ENCODE data around the gene DHRS7.

The DHRS7 gene, protein sequence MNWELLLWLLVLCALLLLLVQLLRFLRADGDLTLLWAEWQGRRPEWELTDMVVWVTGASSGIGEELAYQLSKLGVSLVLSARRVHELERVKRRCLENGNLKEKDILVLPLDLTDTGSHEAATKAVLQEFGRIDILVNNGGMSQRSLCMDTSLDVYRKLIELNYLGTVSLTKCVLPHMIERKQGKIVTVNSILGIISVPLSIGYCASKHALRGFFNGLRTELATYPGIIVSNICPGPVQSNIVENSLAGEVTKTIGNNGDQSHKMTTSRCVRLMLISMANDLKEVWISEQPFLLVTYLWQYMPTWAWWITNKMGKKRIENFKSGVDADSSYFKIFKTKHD

DNA sequence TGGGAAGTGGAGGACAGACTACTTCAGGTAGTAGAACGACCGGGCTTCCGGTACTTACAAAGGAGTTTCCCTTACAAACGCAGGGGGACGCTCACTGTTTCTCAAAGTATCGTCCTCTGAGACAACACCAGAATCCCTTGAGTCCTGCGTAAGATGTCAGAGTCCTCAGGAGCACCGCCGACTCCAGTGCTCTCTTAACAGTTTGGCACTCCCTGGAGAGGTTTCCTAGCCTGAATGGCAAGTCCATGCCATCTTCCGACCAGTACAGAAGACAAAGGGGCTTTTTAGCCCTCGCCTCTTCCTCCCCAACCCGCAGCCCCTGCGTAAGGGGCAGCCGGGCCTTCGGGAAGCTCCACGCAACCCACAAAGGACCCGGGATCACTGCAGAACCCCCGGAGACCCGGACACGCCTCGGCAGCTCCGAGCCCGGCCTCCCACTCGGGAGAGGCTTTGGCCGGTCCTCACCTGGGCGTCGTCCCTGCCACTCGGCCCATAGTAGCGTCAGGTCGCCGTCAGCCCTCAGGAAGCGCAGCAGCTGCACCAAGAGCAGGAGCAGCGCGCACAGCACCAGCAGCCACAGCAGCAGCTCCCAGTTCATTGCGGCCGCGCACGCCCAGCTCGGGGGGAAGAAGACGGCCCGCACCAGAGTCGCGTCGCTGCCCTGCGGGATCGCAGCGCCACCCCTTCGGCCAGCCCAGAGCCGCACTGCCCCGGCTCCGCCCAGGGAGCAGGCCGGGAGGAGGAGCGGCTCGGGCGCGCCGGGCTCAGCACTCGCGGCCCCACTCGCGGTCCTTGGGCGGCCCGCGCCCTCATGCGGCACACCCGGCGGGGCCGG, at the start of gene DHRS7:
TSS of gene DHRS7 (minus strand) at position 687 of the 835 bp plus-strand sequence. CDS start at position 598, 89 bp downstream.
- H3K27me3 ChIP-seq = no peaks in the 10 kb centered on the region
- peak within 1 kb of the TSS; percentile 88 to 97 (median 95) for H3K9ac ChIP-seq
- H4K20me1 ChIP-seq = no peaks in the 10 kb centered on the region; a peak in 1 of 22 replicates
- H3K4me3 ChIP-seq = peak within 1 kb of the TSS; percentile 78 to 96 (median 88)
- TF ChIP-seq Cebpa-rat (IDR thresholded peaks at IDR 0.05) = no peak
- H3K4me2 ChIP-seq = peak within 1 kb of the TSS; percentile 64 to 90 (median 78)
- H3K27ac ChIP-seq = peak within 1 kb of the TSS; percentile 85 to 97 (median 93)
- H3K4me1 ChIP-seq = peaks cover 22 to 50% (median 34%) of the 10 kb centered on the region in 10 experiments
- H3K36me3 ChIP-seq = peaks cover 0 to 28% (median 10%) of the 10 kb centered on the region in 11 experiments; a peak in 14 of 22 replicates
- no peaks in the 10 kb centered on the region for H3K9me3 ChIP-seq (replicated peaks in 1 of 11)

DNA sequence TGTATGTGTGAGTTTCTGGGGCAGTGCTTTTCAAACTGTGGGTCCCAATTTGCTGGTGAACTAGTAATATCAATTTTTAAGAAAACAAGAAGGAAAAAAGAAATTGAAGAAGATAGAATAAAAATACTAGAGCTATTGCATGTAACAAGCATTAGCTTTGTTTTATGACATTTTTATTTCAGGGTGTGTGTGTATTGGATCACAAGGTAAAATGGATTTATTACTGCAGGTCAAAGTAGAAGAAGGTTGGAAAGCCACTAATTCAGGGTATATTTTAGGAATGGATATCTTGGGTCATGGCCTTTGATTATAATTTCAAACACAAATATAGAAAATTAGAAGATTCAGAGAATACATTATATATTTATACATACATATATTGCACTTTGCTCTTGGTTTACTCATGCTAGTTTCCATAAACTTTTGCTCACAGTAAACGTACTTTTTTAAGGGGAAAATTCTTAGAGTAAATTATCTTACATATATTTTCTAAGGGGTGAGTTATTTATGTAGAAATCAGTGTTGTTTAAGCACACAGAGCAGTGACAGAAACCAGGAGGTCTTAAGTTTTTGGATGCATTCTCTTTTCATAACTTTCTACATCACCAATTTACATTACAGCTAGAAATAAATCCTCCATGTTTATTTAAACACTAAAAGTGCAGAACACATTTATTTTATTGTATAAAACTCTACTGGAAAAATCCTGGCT, 49.4 kb upstream of the DHRS7 start:
- no peak overlapping the region for H3K27ac ChIP-seq
- H3K4me2 ChIP-seq = no peak overlapping the region
- no peaks in the 10 kb centered on the region for H4K20me1 ChIP-seq
- no peaks in the 10 kb centered on the region; a peak in 1 of 20 replicates for H3K4me1 ChIP-seq
- no peaks in the 10 kb centered on the region for H3K9me3 ChIP-seq (replicated peaks in 1 of 11)
- H3K9ac ChIP-seq = no peak overlapping the region
- no peaks in the 10 kb centered on the region for H3K36me3 ChIP-seq
- no peaks in the 10 kb centered on the region for H3K27me3 ChIP-seq
- H3K4me3 ChIP-seq = no peak overlapping the region
- no peak for TF ChIP-seq Cebpa-rat (IDR thresholded peaks at IDR 0.05)

DNA sequence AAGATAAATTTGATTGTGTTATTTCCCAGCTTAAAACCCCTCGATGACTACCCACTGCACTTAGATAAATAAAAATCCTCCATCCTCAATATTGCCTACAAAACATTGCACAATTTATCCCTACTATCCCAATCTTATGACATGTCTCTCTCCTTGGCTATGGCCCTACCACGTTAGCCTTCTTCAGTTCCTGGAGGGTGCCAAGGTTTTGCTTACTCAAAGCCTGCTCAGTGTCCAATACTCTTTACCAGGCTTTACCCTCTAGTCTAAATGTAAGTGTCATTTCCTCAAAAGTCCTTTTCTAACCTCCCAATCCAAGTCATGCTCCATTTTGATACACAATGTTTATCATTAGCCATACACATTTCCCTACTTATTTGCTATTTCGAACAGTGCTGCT, 48.8 kb upstream of the DHRS7 start:
- no peak for TF ChIP-seq Cebpa-rat (IDR thresholded peaks at IDR 0.05)
- Histone ChIP-seq H3K4me3 (no peak overlapping the region), H3K4me1 (no peaks in the 10 kb centered on the region; a peak in 1 of 20 replicates), H3K9me3 (replicated peaks in 1 of 11) (no peaks in the 10 kb centered on the region), H3K36me3 (no peaks in the 10 kb centered on the region), H3K9ac (no peak overlapping the region), H3K27ac (no peak overlapping the region), H3K27me3 (no peaks in the 10 kb centered on the region), H4K20me1 (no peaks in the 10 kb centered on the region), H3K4me2 (no peak overlapping the region)

DNA sequence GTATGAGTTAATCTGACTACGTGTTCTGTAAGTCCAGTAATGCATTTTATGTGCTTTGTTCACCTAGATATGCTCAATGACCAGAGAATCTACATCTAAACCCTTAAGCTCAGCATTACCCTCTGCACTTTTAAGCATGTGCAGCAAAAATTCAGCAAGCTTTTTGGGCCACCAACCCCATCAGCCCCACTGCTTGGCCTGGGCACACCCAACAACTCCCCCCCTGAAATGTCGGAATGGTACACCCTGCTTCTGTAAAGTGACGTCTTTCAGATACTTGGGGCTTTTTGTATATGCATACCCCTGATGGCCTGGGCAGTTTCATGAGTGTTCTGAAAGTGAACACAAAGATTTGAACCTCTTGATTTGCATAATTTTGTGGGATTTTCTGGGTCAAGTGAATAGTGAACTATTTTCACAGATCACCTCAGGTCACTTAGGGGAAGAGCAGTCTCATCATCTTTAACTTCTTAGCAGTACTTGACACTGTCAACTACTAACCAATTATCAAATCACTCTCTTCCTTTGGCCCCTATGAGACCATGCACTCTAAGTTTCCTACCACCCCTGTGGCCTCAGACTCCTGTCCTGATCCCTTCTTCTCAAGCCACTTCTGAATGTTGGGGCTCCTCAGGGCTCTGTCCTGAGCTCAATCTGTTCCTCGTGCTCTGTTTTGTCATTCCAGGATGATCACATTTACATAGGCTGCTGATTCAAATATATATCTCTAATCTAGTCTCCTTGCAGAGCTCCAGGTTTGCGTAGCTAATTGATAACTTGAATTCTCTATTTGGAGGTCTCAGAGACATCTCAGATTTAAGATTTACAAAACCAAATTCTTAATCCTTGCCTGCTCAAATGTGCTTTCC, 47.5 kb upstream of the DHRS7 start:
- no peaks in the 10 kb centered on the region for H4K20me1 ChIP-seq
- no peak overlapping the region for H3K4me3 ChIP-seq
- no peaks in the 10 kb centered on the region; a peak in 1 of 20 replicates for H3K4me1 ChIP-seq
- H3K9me3 ChIP-seq (replicated peaks in 1 of 11) = no peaks in the 10 kb centered on the region
- no peak overlapping the region for H3K27ac ChIP-seq
- TF ChIP-seq Cebpa-rat (IDR thresholded peaks at IDR 0.05) = no peak
- H3K36me3 ChIP-seq = no peaks in the 10 kb centered on the region
- H3K4me2 ChIP-seq = no peak overlapping the region
- H3K9ac ChIP-seq = no peak overlapping the region
- H3K27me3 ChIP-seq = no peaks in the 10 kb centered on the region

DNA sequence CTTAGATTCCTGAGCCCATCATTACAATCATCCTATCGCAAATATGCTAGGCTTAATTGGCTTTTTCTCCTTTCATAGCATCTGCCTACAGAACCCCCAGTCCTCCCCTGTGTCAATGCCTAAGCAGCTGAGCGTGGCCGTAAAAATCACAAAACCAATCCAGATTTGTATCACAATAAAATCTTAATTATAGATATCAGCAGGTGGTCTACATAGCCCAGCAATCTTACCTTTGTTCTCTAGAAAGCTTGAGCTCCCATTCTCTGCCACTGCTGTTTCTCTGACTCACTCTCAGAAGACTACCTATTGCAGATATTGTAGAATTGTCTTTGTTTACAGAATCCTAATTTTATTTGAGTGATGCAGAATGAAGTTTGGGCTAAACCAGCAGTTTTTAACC, 46.0 kb upstream of the DHRS7 start:
- TF ChIP-seq Cebpa-rat (IDR thresholded peaks at IDR 0.05) = no peak

DNA sequence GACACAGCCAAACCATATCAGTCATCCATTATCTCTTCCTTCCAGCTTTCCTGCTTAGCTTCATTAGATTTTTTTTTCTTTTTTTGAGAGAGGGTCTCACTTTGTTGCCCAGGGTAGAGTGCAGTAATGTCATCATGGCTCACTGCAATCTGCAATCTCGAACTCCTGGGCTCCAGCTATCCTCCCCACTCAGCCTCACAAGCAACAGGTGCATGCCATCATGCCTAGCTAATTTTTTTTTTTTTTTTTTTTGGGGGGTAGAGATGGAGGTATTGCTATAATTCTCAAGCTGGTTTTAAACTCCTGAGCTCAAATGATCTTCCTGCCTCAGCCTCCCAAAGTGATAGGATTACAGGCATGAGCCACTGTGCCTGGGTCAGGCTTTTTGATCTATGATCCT, 45.5 kb upstream of the DHRS7 start:
- Histone ChIP-seq H3K36me3 (no peaks in the 10 kb centered on the region), H3K9ac (no peak overlapping the region), H3K27me3 (no peaks in the 10 kb centered on the region), H3K27ac (no peak overlapping the region), H4K20me1 (no peaks in the 10 kb centered on the region), H3K4me2 (no peak overlapping the region), H3K4me1 (no peaks in the 10 kb centered on the region), H3K9me3 (replicated peaks in 1 of 11) (no peaks in the 10 kb centered on the region), H3K4me3 (no peak overlapping the region)
- TF ChIP-seq Cebpa-rat (IDR thresholded peaks at IDR 0.05) = no peak

More for the DNA sequence above, 46.0 kb upstream of the DHRS7 start:
- Histone ChIP-seq H3K27me3 (no peaks in the 10 kb centered on the region), H3K27ac (no peak overlapping the region), H3K36me3 (no peaks in the 10 kb centered on the region), H3K9me3 (replicated peaks in 1 of 11) (no peaks in the 10 kb centered on the region), H3K4me1 (no peaks in the 10 kb centered on the region), H3K4me2 (no peak overlapping the region), H3K9ac (no peak overlapping the region), H3K4me3 (no peak overlapping the region), H4K20me1 (no peaks in the 10 kb centered on the region)

DNA sequence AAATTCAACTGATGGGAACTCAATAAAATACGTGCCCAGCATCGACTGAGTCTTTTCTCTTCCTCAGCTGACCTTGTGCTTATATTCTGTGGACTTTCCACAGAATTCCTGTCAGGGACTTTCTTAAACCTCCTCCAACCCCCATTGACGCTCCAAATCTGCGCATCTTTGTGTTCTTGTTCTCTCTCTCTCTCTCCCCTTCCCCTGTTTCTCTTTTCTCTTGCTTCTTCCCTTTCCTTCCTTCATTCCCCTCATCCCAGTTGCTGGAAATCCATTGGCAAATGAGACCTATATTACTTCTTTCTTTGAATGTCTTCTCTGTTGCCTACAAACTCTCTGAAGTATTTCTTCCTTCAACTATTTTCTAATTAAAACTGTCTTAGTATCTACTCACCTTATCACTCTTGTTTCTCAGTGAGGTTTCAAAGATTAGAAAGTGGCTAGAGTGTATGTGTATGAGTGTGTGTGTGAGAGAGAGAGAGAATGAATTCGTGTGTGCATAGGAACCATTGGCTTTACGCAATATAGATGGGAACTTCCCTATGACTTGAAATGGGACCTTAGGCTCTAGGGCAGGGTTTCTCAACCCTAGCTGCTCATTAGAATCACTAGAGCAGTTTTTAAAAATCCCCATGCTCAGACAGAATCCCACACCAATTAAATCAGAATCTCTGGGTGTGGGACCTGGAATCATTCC, 41.8 kb upstream of the DHRS7 start:
- no peak for TF ChIP-seq Cebpa-rat (IDR thresholded peaks at IDR 0.05)
- Histone ChIP-seq H3K9ac (no peak overlapping the region), H3K36me3 (no peaks in the 10 kb centered on the region), H3K4me1 (peaks cover 0 to 8% (median 0%) of the 10 kb centered on the region in 10 experiments; a peak in 2 of 20 replicates), H4K20me1 (no peaks in the 10 kb centered on the region), H3K4me2 (no peak overlapping the region), H3K27me3 (no peaks in the 10 kb centered on the region), H3K27ac (no peak overlapping the region), H3K4me3 (no peak overlapping the region), H3K9me3 (replicated peaks in 1 of 11) (no peaks in the 10 kb centered on the region)

DNA sequence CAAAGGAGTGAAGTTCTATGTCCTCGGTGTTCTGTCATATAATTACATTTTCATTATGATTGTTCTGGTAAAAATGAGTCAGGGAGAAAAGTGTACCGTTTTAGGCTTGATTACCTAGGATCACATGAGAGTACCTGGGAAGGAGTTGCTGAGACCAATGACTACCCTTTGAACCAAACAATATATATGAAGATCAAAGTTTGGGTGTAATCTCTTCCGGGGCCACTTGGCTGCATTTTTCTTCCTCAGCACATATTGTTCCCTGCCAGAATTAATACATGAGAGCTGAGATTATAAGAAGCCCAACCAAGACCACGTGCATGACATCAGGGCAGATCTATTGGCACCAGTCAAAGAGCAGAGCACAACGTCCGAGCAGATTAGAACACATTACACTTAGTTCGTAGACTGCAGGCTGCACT, 41.1 kb upstream of the DHRS7 start:
- no peak for TF ChIP-seq Cebpa-rat (IDR thresholded peaks at IDR 0.05)
- H3K4me2 ChIP-seq = no peak overlapping the region
- H3K9me3 ChIP-seq (replicated peaks in 1 of 11) = peaks cover 0 to 3% (median 0%) of the 10 kb centered on the region in 11 experiments; a peak in 1 of 22 replicates
- no peaks in the 10 kb centered on the region for H3K27me3 ChIP-seq
- H3K27ac ChIP-seq = no peak overlapping the region
- H4K20me1 ChIP-seq = no peaks in the 10 kb centered on the region
- peaks cover 0 to 8% (median 0%) of the 10 kb centered on the region in 10 experiments; a peak in 2 of 20 replicates for H3K4me1 ChIP-seq
- no peaks in the 10 kb centered on the region for H3K36me3 ChIP-seq
- no peak overlapping the region for H3K9ac ChIP-seq
- H3K4me3 ChIP-seq = no peak overlapping the region

Measured in BLaER1 treated with 17β-estradiol and CSF1 and Interleukin-3, amounts not matched to agents 10 nM and 100 nM (cell line).